ENCODE measurements around the gene C10orf90.

The C10orf90 gene

DNA sequence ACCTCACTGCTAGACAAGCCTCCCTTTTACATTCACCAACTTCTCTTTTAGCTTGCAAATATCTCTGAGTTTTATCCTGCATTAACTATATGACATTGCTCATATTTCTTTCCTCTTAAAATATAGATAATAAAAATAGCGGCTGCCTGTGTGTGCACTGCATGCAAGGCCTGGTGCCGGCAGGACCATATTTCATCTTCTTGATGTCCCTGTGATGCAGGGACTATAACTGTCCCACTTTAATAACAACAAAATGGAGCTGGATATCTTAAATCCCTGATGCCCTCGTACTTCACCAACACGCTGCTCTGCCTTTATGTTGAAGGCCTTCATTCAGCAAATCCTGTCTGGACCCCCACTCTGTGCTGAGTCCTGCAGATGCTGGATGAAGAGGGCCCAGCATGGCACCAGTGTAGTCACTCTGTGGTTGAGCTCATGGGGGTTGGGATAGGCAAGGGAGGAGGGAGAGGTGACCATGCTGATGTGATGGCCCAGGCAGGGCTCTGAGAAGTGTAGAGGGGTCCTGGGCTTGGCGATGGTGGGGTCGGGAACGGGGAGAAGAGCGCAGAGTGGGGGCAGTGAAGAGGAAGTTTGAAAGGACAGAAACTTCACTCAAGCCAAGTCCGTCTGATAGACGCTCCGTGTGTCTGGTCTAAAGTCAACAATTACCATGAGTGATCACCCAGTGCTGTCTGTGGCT is 40.4 kb downstream of the C10orf90 start:
- Histone ChIP-seq H3K36me3 (ENCODE audit: control insufficient read depth, insufficient read depth, low read length) (no peaks in the 10 kb centered on the region), H3K27me3 (replicated peaks; ENCODE audit: control insufficient read depth, insufficient read depth, low read length) (no peaks in the 10 kb centered on the region), H3K4me3 (replicated peaks; ENCODE audit: low read depth, low read length) (no peak overlapping the region)
- TF ChIP-seq, protein P1, sequence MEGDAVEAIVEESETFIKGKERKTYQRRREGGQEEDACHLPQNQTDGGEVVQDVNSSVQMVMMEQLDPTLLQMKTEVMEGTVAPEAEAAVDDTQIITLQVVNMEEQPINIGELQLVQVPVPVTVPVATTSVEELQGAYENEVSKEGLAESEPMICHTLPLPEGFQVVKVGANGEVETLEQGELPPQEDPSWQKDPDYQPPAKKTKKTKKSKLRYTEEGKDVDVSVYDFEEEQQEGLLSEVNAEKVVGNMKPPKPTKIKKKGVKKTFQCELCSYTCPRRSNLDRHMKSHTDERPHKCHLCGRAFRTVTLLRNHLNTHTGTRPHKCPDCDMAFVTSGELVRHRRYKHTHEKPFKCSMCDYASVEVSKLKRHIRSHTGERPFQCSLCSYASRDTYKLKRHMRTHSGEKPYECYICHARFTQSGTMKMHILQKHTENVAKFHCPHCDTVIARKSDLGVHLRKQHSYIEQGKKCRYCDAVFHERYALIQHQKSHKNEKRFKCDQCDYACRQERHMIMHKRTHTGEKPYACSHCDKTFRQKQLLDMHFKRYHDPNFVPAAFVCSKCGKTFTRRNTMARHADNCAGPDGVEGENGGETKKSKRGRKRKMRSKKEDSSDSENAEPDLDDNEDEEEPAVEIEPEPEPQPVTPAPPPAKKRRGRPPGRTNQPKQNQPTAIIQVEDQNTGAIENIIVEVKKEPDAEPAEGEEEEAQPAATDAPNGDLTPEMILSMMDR (IDR thresholded peaks at IDR 0.05; ENCODE audit: insufficient read depth, low read length, poor library complexity, severe bottlenecking), result no peak
- no peak for DNase-seq (ENCODE audit: extremely low read depth, insufficient read length)

DNA sequence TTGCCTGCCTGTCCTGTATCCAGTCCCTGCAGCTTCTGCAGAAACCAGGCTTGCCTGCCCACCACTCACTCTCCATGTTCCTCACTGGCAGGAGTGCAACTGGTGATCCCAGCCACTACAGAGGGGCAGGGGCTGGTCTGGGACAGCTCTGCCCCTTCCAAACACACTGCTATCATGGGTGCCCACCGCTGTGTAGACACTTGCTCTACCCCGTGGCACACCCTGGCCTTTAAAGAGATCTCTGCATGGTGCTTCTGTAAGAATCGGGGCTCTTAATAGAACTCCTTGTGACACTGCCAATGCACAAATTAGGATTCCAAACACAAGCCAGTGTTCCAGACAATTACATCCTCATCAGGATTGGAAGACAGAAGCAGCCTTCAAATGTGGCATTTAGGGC is 41.7 kb downstream of the C10orf90 start:
- no peak for DNase-seq (ENCODE audit: extremely low read depth, insufficient read length)
- H3K27me3 ChIP-seq (replicated peaks; ENCODE audit: control insufficient read depth, insufficient read depth, low read length), result no peaks in the 10 kb centered on the region
- TF ChIP-seq, protein P1 (IDR thresholded peaks at IDR 0.05; ENCODE audit: insufficient read depth, low read length, poor library complexity, severe bottlenecking), result no peak
- no peaks in the 10 kb centered on the region for H3K36me3 ChIP-seq (ENCODE audit: control insufficient read depth, insufficient read depth, low read length)
- no peak overlapping the region for H3K4me3 ChIP-seq (replicated peaks; ENCODE audit: low read depth, low read length)

- Histone ChIP-seq H3K36me3 (ENCODE audit: control insufficient read depth, insufficient read depth, low read length) (no peaks in the 10 kb centered on the region), H3K4me3 (replicated peaks; ENCODE audit: low read depth, low read length) (no peak overlapping the region), H3K27me3 (replicated peaks; ENCODE audit: control insufficient read depth, insufficient read depth, low read length) (no peaks in the 10 kb centered on the region)
- no peak for DNase-seq (ENCODE audit: extremely low read depth, insufficient read length)
- TF ChIP-seq, protein P1 (IDR thresholded peaks at IDR 0.05; ENCODE audit: insufficient read depth, low read length, poor library complexity, severe bottlenecking), result no peak
Measured at GRCh38 chr10:126621846-126622245, 48.6 kb downstream of the C10orf90 start.

DNA sequence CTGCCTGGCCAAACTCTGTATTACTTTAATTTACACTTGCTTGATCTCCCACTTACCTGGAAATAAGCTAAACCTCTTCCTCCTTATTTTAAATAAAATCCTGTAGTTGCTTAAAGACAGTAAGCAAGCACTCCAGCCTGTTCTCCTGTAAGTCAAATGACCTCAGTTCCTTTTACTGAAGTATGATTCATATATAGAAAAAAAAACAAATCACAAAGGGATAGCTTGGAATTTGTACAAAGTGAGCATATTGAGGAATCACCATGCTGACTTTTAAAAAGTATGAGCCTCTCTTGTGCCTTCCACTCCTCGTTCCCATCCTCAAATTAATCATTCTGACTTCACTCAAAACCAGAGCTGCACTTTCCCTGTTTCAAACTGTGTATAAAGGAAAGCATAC is 52.0 kb downstream of the C10orf90 start:
- TF ChIP-seq, protein P1 (IDR thresholded peaks at IDR 0.05; ENCODE audit: insufficient read depth, low read length, poor library complexity, severe bottlenecking), result no peak
- Histone ChIP-seq H3K36me3 (ENCODE audit: control insufficient read depth, insufficient read depth, low read length) (no peaks in the 10 kb centered on the region), H3K27me3 (replicated peaks; ENCODE audit: control insufficient read depth, insufficient read depth, low read length) (no peaks in the 10 kb centered on the region), H3K4me3 (replicated peaks; ENCODE audit: low read depth, low read length) (no peak overlapping the region)
- DNase-seq (ENCODE audit: extremely low read depth, insufficient read length), result no peak

- no peaks in the 10 kb centered on the region for H3K27me3 ChIP-seq (replicated peaks; ENCODE audit: control insufficient read depth, insufficient read depth, low read length)
- no peaks in the 10 kb centered on the region for H3K36me3 ChIP-seq (ENCODE audit: control insufficient read depth, insufficient read depth, low read length)
- TF ChIP-seq, protein P1 (IDR thresholded peaks at IDR 0.05; ENCODE audit: insufficient read depth, low read length, poor library complexity, severe bottlenecking), result no peak
- DNase-seq (ENCODE audit: extremely low read depth, insufficient read length), result no peak
- H3K4me3 ChIP-seq (replicated peaks; ENCODE audit: low read depth, low read length), result no peak overlapping the region
Measured at GRCh38 chr10:126617733-126618132, 52.8 kb downstream of the C10orf90 start.

GRCh38 chr10:126617208-126617607 is 53.3 kb downstream of the C10orf90 start:
- no peaks in the 10 kb centered on the region for H3K36me3 ChIP-seq (ENCODE audit: control insufficient read depth, insufficient read depth, low read length)

More at GRCh38 chr10:126617208-126617607, 53.3 kb downstream of the C10orf90 start:
- Histone ChIP-seq H3K27me3 (replicated peaks; ENCODE audit: control insufficient read depth, insufficient read depth, low read length) (no peaks in the 10 kb centered on the region), H3K4me3 (replicated peaks; ENCODE audit: low read depth, low read length) (no peak overlapping the region)
- DNase-seq (ENCODE audit: extremely low read depth, insufficient read length), result no peak
- TF ChIP-seq, protein P1 (IDR thresholded peaks at IDR 0.05; ENCODE audit: insufficient read depth, low read length, poor library complexity, severe bottlenecking), result no peak

Data from GM06990 (cell line).